WTC11 (cell line): ENCODE data around the gene RPRD2. TPM values are rescaled to one million over a fixed set of nuclear protein-coding genes. Genes with fewer than 3 reads are reported as not detected.

ENCODE experiments used
- ATAC-seq: fragments of 200-7000 bp; cut with Tn5 transposase; 2 replicates; pipeline ENCODE4 v1.10.0; 2021; ENCODE audit warnings: mild to moderate bottlenecking, moderate library complexity
- Bru-seq: library from RNA; stranded (reverse); fragments of 400-500 nt; gene quantifications from one replicate; lab custom pipeline; 2021; lab: Mats Ljungman, UMichigan
- CTCF ChIA-PET: fragments of 300-600 bp; sonication (Branson Sonifier 250); formaldehyde crosslinking; loops from one replicate; lab custom pipeline; 2021; ENCODE audit warnings: antibody characterized with exemption; lab: Charles Lee
- POLR2A ChIA-PET: fragments of 350-600 bp; sonication (Branson Sonifier 250); formaldehyde crosslinking; loops from one replicate; lab custom pipeline; 2021; ENCODE audit warnings: antibody characterized with exemption; lab: Charles Lee
- DNase-seq: peaks from one replicate; pipeline ENCODE4 v3.0.0; 2021; ENCODE audit warnings: low spot score
- H3K27ac Mint-ChIP-seq: 2 replicates; pipeline ENCODE4 v1.8.0; 2021; ENCODE audit warnings: mixed read lengths
- H3K27me3 Mint-ChIP-seq: 2 replicates; pipeline ENCODE4 v1.8.0; 2021; ENCODE audit warnings: low read depth, mild to moderate bottlenecking, moderate library complexity, mixed read lengths
- H3K36me3 Mint-ChIP-seq: 2 replicates; pipeline ENCODE4 v1.8.0; 2021; ENCODE audit warnings: mixed read lengths
- H3K4me1 Mint-ChIP-seq: 2 replicates; pipeline ENCODE4 v1.8.0; 2022; ENCODE audit warnings: mixed read lengths
- H3K4me3 Mint-ChIP-seq: 2 replicates; pipeline ENCODE4 v1.8.0; 2021; ENCODE audit warnings: mild to moderate bottlenecking, moderate library complexity, mixed read lengths
- H3K9me3 Mint-ChIP-seq: 2 replicates; pipeline ENCODE4 v1.8.0; 2021; ENCODE audit warnings: mixed read lengths
- EMX1 ChIP-seq: fragments of 250-450 bp; sonication (Bioruptor Pico); IDR thresholded peaks from 2 replicates; pipeline ENCODE4 v1.8.0; 2021; ENCODE audit warnings: mild to moderate bottlenecking
- ETV6 ChIP-seq: sonication (generic); formaldehyde crosslinking; IDR thresholded peaks from 2 replicates; pipeline ENCODE4 v1.8.1; 2022; ENCODE audit warnings: mild to moderate bottlenecking, missing genetic modification reagents
- FOXK1 ChIP-seq: sonication (generic); formaldehyde crosslinking; IDR thresholded peaks from 2 replicates; pipeline ENCODE4 v1.8.0; 2022; ENCODE audit warnings: mild to moderate bottlenecking, moderate library complexity, missing genetic modification reagents
- GABPB1 ChIP-seq: sonication (generic); formaldehyde crosslinking; IDR thresholded peaks from 2 replicates; pipeline ENCODE4 v1.8.1; 2023; ENCODE audit warnings: mild to moderate bottlenecking, missing genetic modification reagents
- HMGA2 ChIP-seq: fragments of 250-450 bp; sonication (Bioruptor Pico); IDR thresholded peaks from 2 replicates; pipeline ENCODE4 v1.4.0; 2021; ENCODE audit warnings: mild to moderate bottlenecking, moderate library complexity
- JAZF1 ChIP-seq: fragments of 250-450 bp; sonication (Bioruptor Pico); IDR thresholded peaks from 2 replicates; pipeline ENCODE4 v1.9.0; 2021; ENCODE audit warnings: moderate library complexity, mild to moderate bottlenecking, inconsistent platforms
- JUN ChIP-seq: sonication (generic); formaldehyde crosslinking; IDR thresholded peaks from 2 replicates; pipeline ENCODE4 v1.8.0; 2023; ENCODE audit warnings: mild to moderate bottlenecking, missing genetic modification reagents
- NR1H2 ChIP-seq: sonication (generic); formaldehyde crosslinking; IDR thresholded peaks from 2 replicates; pipeline ENCODE4 v1.9.0; 2021; ENCODE audit warnings: mild to moderate bottlenecking, moderate library complexity, missing genetic modification reagents
- SP1 ChIP-seq: sonication (generic); formaldehyde crosslinking; conservative IDR thresholded peaks from 2 replicates; pipeline ENCODE4 v1.8.1; 2022; ENCODE audit warnings: missing genetic modification reagents
- ZNF121 ChIP-seq: sonication (generic); formaldehyde crosslinking; IDR thresholded peaks from 2 replicates; pipeline ENCODE4 v1.8.0; 2023; ENCODE audit warnings: missing genetic modification reagents
- ZNF317 ChIP-seq: sonication (generic); formaldehyde crosslinking; IDR thresholded peaks from 2 replicates; pipeline ENCODE4 v1.8.1; 2023; ENCODE audit warnings: low read depth, mild to moderate bottlenecking, moderate library complexity, missing genetic modification reagents, borderline replicate concordance
- ZNF396 ChIP-seq: fragments of 250-450 bp; sonication (Bioruptor Pico); IDR thresholded peaks from 2 replicates; pipeline ENCODE4 v1.8.0; 2021; ENCODE audit warnings: mild to moderate bottlenecking, moderate library complexity, borderline replicate concordance
- ZNF416 ChIP-seq: fragments of 250-450 bp; sonication (Bioruptor Pico); IDR thresholded peaks from 2 replicates; pipeline ENCODE4 v1.9.0; 2021; ENCODE audit warnings: mild to moderate bottlenecking, inconsistent platforms
- long read RNA-seq, 3 experiments: library from RNA in 1 of 3; library from capped mRNA in 1 of 3; library from polyadenylated mRNA in 1 of 3; unstranded in 2 of 3; stranded (forward) in 1 of 3; transcript quantifications; one replicate each; pipeline ENCODE4 v2.0.0, GENCODE V29; 2021
- total RNA-seq: library from RNA; stranded (reverse); gene quantifications from 3 replicates; pipeline ENCODE4 v1.2.3, GENCODE V29; 2021
- TF ChIP-seq, protein P1 (sequence below): sonication (generic); formaldehyde crosslinking; IDR thresholded peaks from 2 replicates; pipeline ENCODE4 v1.8.0; 2023; ENCODE audit warnings: missing genetic modification reagents
- TF ChIP-seq, protein P2 (sequence below): sonication (generic); formaldehyde crosslinking; IDR thresholded peaks from 2 replicates; pipeline ENCODE4 v1.8.0; 2022; ENCODE audit warnings: mild to moderate bottlenecking, missing genetic modification reagents
- TF ChIP-seq, protein P3 (sequence below): sonication (generic); formaldehyde crosslinking; IDR thresholded peaks from 2 replicates; pipeline ENCODE4 v1.8.0; 2022; ENCODE audit warnings: missing genetic modification reagents
- TF ChIP-seq, protein P4 (sequence below): sonication (generic); formaldehyde crosslinking; IDR thresholded peaks from 2 replicates; pipeline ENCODE4 v1.8.0; 2022; ENCODE audit warnings: mild to moderate bottlenecking, missing genetic modification reagents
- TF ChIP-seq, protein P5 (sequence below): fragments of 250-450 bp; sonication (Bioruptor Pico); IDR thresholded peaks from 2 replicates; pipeline ENCODE4 v1.9.0; 2021; ENCODE audit warnings: mild to moderate bottlenecking, borderline replicate concordance
- TF ChIP-seq, protein P6 (sequence below): sonication (generic); formaldehyde crosslinking; IDR thresholded peaks from 2 replicates; pipeline ENCODE4 v1.8.1; 2022; ENCODE audit warnings: low read depth, missing genetic modification reagents, borderline replicate concordance
- TF ChIP-seq, protein P7 (sequence below): fragments of 250-450 bp; sonication (Bioruptor Pico); IDR thresholded peaks from 2 replicates; pipeline ENCODE4 v1.8.0; 2021; ENCODE audit warnings: mild to moderate bottlenecking
- TF ChIP-seq, protein P8 (sequence below): sonication (generic); formaldehyde crosslinking; IDR thresholded peaks from 2 replicates; pipeline ENCODE4 v1.8.1; 2022; ENCODE audit warnings: mild to moderate bottlenecking, moderate library complexity, missing genetic modification reagents

Gene RPRD2
- 25.4 to 26.4 TPM (median 26.1 TPM) in 3 replicates for total RNA-seq
- Bru-seq, nascent RNA, result percentile 78 among the genes with signal in this experiment
- long read RNA-seq, experiment 1, full-length matches to known transcripts, result 35 of 74 reads
- long read RNA-seq, experiment 1, partial matches to known transcripts, result 25 of 74 reads
- long read RNA-seq, experiment 1, other reads (novel, unspliced or antisense), result 14 of 74 reads
- long read RNA-seq, experiment 2, full-length matches to known transcripts, result 4 of 25 reads
- long read RNA-seq, experiment 2, partial matches to known transcripts, result 14 of 25 reads
- long read RNA-seq, experiment 2, other reads (novel, unspliced or antisense), result 7 of 25 reads
- long read RNA-seq, experiment 3, partial matches to known transcripts, result 1 of 2 reads
- long read RNA-seq, experiment 3, other reads (novel, unspliced or antisense), result 1 of 2 reads

DNA sequence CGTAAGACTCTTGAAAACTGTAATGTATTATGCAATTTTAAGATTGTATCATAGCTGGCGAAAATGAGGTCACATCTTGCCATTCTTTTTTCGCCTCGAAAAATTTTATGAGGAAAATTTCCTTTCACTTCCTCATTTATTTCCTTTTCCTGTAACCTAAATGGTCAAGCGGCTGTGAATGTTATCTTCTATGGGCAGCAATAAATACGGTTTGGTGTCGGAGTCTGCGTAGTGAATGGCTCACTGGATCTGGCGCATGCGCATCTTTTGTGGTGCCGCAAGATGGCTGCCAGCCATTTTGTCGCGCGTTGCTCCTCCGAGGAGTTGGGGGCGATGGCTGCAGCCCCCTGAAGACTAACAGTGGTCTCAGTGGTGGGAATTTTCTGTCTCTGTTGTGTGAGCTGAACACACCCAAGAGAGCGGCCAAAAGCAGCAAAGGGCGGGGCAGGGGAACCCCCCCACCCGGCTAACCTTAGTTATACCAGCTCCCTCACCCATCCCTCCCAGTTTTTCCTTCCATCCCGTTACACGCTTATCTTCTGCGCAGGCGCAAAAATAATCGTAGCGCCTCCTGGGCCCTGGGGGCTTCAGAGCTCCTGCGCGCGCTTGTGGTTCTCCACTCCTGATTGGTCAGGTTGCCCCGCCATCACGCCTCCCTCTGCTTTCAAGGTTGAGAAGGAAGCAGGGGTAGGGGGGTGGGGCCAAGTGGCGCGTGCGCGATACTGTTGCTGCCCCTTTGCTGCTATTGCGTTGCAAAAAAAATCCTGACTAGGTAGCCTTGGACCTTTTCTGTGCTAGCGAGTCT, at the start of gene RPRD2:
Gene RPRD2, plus strand, starts transcription at position 722 of the 805 bp plus-strand sequence. CDS start 568 bp downstream, outside the sequence.
- ChIA-PET POLR2A (interaction anchor here (0.6 to 1.6 kb wide), 18 partner anchors 47 to 1033 kb away, joined by 3 to 12 read pairs (median 3); partner anchors contain the start of genes ADAMTSL4, C1orf54, CA14 and CIART), CTCF (interaction anchor here (0.6 to 1.1 kb wide), 4 partner anchors 11 to 169 kb away, joined by 3 to 5 read pairs (median 4); partner anchors contain the start of gene CA14)
- Mint-ChIP-seq H3K36me3 (peaks cover 11% of the 10 kb centered on the region), H3K4me1 (peaks cover 27% of the 10 kb centered on the region), H3K27ac (peak within 1 kb of the TSS; percentile 99), H3K9me3 (no peaks in the 10 kb centered on the region), H3K4me3 (peak within 1 kb of the TSS; percentile 99)
- peak; percentile 99 for DNase-seq
- peak; percentile 97 for ATAC-seq
- TF ChIP-seq, protein P1, sequence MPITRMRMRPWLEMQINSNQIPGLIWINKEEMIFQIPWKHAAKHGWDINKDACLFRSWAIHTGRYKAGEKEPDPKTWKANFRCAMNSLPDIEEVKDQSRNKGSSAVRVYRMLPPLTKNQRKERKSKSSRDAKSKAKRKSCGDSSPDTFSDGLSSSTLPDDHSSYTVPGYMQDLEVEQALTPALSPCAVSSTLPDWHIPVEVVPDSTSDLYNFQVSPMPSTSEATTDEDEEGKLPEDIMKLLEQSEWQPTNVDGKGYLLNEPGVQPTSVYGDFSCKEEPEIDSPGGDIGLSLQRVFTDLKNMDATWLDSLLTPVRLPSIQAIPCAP (CRISPR knock-in tag), result peak; percentile 41; the same call in 1 of the 2 replicates
- TF ChIP-seq, protein P2, sequence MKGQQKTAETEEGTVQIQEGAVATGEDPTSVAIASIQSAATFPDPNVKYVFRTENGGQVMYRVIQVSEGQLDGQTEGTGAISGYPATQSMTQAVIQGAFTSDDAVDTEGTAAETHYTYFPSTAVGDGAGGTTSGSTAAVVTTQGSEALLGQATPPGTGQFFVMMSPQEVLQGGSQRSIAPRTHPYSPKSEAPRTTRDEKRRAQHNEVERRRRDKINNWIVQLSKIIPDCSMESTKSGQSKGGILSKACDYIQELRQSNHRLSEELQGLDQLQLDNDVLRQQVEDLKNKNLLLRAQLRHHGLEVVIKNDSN, result 0 out of 2 replicates have a peak, but pooled peaks have one; percentile 6
- TF ChIP-seq, protein P3, sequence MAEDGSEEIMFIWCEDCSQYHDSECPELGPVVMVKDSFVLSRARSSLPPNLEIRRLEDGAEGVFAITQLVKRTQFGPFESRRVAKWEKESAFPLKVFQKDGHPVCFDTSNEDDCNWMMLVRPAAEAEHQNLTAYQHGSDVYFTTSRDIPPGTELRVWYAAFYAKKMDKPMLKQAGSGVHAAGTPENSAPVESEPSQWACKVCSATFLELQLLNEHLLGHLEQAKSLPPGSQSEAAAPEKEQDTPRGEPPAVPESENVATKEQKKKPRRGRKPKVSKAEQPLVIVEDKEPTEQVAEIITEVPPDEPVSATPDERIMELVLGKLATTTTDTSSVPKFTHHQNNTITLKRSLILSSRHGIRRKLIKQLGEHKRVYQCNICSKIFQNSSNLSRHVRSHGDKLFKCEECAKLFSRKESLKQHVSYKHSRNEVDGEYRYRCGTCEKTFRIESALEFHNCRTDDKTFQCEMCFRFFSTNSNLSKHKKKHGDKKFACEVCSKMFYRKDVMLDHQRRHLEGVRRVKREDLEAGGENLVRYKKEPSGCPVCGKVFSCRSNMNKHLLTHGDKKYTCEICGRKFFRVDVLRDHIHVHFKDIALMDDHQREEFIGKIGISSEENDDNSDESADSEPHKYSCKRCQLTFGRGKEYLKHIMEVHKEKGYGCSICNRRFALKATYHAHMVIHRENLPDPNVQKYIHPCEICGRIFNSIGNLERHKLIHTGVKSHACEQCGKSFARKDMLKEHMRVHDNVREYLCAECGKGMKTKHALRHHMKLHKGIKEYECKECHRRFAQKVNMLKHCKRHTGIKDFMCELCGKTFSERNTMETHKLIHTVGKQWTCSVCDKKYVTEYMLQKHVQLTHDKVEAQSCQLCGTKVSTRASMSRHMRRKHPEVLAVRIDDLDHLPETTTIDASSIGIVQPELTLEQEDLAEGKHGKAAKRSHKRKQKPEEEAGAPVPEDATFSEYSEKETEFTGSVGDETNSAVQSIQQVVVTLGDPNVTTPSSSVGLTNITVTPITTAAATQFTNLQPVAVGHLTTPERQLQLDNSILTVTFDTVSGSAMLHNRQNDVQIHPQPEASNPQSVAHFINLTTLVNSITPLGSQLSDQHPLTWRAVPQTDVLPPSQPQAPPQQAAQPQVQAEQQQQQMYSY (CRISPR knock-in tag), result peak; percentile 93
- TF ChIP-seq NR1H2 (CRISPR knock-in tag) (no peak), SP1 (CRISPR knock-in tag) (peak; percentile 54; the same call in 1 of the 2 replicates), ETV6 (CRISPR knock-in tag) (peak; percentile 10), GABPB1 (CRISPR knock-in tag) (0 out of 2 replicates have a peak, but pooled peaks have one; percentile 43), HMGA2 (CRISPR knock-in tag) (0 out of 2 replicates have a peak, but pooled peaks have one; percentile 11), FOXK1 (CRISPR knock-in tag) (peak; percentile 16; the same call in 1 of the 2 replicates), EMX1 (CRISPR knock-in tag) (peak; percentile 84), ZNF317 (no peak), JAZF1 (CRISPR knock-in tag) (no peak), JUN (CRISPR knock-in tag) (no peak), ZNF121 (CRISPR knock-in tag) (no peak), ZNF396 (CRISPR knock-in tag) (no peak), ZNF416 (CRISPR knock-in tag) (no peak; the same call in 1 of the 2 replicates)
- TF ChIP-seq, protein P4, sequence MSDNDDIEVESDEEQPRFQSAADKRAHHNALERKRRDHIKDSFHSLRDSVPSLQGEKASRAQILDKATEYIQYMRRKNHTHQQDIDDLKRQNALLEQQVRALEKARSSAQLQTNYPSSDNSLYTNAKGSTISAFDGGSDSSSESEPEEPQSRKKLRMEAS (CRISPR knock-in tag), result peak; percentile 72
- TF ChIP-seq, protein P5, sequence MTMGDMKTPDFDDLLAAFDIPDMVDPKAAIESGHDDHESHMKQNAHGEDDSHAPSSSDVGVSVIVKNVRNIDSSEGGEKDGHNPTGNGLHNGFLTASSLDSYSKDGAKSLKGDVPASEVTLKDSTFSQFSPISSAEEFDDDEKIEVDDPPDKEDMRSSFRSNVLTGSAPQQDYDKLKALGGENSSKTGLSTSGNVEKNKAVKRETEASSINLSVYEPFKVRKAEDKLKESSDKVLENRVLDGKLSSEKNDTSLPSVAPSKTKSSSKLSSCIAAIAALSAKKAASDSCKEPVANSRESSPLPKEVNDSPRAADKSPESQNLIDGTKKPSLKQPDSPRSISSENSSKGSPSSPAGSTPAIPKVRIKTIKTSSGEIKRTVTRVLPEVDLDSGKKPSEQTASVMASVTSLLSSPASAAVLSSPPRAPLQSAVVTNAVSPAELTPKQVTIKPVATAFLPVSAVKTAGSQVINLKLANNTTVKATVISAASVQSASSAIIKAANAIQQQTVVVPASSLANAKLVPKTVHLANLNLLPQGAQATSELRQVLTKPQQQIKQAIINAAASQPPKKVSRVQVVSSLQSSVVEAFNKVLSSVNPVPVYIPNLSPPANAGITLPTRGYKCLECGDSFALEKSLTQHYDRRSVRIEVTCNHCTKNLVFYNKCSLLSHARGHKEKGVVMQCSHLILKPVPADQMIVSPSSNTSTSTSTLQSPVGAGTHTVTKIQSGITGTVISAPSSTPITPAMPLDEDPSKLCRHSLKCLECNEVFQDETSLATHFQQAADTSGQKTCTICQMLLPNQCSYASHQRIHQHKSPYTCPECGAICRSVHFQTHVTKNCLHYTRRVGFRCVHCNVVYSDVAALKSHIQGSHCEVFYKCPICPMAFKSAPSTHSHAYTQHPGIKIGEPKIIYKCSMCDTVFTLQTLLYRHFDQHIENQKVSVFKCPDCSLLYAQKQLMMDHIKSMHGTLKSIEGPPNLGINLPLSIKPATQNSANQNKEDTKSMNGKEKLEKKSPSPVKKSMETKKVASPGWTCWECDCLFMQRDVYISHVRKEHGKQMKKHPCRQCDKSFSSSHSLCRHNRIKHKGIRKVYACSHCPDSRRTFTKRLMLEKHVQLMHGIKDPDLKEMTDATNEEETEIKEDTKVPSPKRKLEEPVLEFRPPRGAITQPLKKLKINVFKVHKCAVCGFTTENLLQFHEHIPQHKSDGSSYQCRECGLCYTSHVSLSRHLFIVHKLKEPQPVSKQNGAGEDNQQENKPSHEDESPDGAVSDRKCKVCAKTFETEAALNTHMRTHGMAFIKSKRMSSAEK (CRISPR knock-in tag), result no peak
- TF ChIP-seq, protein P6, sequence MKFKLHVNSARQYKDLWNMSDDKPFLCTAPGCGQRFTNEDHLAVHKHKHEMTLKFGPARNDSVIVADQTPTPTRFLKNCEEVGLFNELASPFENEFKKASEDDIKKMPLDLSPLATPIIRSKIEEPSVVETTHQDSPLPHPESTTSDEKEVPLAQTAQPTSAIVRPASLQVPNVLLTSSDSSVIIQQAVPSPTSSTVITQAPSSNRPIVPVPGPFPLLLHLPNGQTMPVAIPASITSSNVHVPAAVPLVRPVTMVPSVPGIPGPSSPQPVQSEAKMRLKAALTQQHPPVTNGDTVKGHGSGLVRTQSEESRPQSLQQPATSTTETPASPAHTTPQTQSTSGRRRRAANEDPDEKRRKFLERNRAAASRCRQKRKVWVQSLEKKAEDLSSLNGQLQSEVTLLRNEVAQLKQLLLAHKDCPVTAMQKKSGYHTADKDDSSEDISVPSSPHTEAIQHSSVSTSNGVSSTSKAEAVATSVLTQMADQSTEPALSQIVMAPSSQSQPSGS (CRISPR knock-in tag), result no peak
- TF ChIP-seq, protein P7, sequence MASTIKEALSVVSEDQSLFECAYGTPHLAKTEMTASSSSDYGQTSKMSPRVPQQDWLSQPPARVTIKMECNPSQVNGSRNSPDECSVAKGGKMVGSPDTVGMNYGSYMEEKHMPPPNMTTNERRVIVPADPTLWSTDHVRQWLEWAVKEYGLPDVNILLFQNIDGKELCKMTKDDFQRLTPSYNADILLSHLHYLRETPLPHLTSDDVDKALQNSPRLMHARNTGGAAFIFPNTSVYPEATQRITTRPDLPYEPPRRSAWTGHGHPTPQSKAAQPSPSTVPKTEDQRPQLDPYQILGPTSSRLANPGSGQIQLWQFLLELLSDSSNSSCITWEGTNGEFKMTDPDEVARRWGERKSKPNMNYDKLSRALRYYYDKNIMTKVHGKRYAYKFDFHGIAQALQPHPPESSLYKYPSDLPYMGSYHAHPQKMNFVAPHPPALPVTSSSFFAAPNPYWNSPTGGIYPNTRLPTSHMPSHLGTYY (CRISPR knock-in tag), result peak; percentile 75; the same call in 1 of the 2 replicates
- TF ChIP-seq, protein P8, sequence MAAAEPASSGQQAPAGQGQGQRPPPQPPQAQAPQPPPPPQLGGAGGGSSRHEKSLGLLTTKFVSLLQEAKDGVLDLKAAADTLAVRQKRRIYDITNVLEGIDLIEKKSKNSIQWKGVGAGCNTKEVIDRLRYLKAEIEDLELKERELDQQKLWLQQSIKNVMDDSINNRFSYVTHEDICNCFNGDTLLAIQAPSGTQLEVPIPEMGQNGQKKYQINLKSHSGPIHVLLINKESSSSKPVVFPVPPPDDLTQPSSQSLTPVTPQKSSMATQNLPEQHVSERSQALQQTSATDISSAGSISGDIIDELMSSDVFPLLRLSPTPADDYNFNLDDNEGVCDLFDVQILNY (CRISPR knock-in tag), result no peak
- TF ChIP-seq, all 79 proteins: peak for 11
- peaks cover 4% of the 10 kb centered on the region; the same call in 1 of the 2 replicates for H3K27me3 Mint-ChIP-seq
